K562 (cell line): ENCODE data around the gene C2orf42. TPM values are rescaled to one million over a fixed set of nuclear protein-coding genes. Genes with fewer than 3 reads are reported as not detected.
"Not testable (repeated sequence)": the region's sequence is repeated elsewhere in the genome, so short reads cannot be mapped to it uniquely, and the experiment has no call there.

Experiments used
- ATAC-seq: fragments of 200-7000 bp; cut with Tn5 transposase; 3 replicates; pipeline ENCODE4 v1.9.1; 2020; ENCODE audit warnings: moderate library complexity
- BruUV-seq: library from RNA; stranded (reverse); fragments of 400-500 nt; replicated peaks from 2 replicates; lab custom pipeline; 2021; lab: Mats Ljungman, UMichigan
- CTCF ChIA-PET: fragments of 300-600 bp; formaldehyde crosslinking; extraction: SDS; loops from one replicate; lab custom pipeline; 2021; ENCODE audit warnings: low intra/inter-chr PET ratio; lab: Yijun Ruan, JAX
- POLR2A ChIA-PET: fragments of 300-600, 350-650 bp; sonication (Branson Sonifier 250); formaldehyde crosslinking; extraction: SDS; loops from one replicate; lab custom pipeline; 2021; ENCODE audit warnings: antibody characterized with exemption, inconsistent platforms; lab: Yijun Ruan, JAX
- DNase-seq, 4 experiments: peaks; one replicate each; pipeline versions ENCODE4 v3.0.0 to v3.0.0-alpha.2; 2011 to 2018; ENCODE audit warnings: low spot score in 3 of 4, mixed read lengths in 3 of 4; ENCODE audit errors: extremely low read depth in 1 of 4
- FAIRE-seq: peaks from 2 replicates; lab custom pipeline; 2011; peaks lifted over from hg19 to GRCh38; lab: Jason Lieb, UNC
- H2AFZ ChIP-seq: 2 replicates; pipeline ENCODE4 v1.6.0; 2011; ENCODE audit warnings: low read depth, low read length, control low read depth, inconsistent platforms
- H3K27ac ChIP-seq: fragments of 200-600 bp; 3 replicates; pipeline ENCODE4 v1.8.0; 2011; ENCODE audit warnings: low read depth, mild to moderate bottlenecking, control low read depth, inconsistent platforms, low read length, moderate library complexity, mixed read lengths; ENCODE audit errors: extremely low read depth
- H3K27me3 ChIP-seq, 2 experiments: fragments of 300-600 bp in 1 of 2; 2 replicates in 1 of 2; 3 replicates in 1 of 2; pipeline versions ENCODE4 v1.6.0 to v1.8.0; 2011; ENCODE audit warnings: inconsistent platforms in 2 of 2, low read length in 2 of 2, mild to moderate bottlenecking in 1 of 2, mixed read lengths in 1 of 2, moderate library complexity in 1 of 2; ENCODE audit not compliant: control insufficient read depth in 2 of 2, insufficient read depth in 2 of 2
- H3K36me3 ChIP-seq: fragments of 300-600 bp; 3 replicates; pipeline ENCODE4 v1.8.0; 2011; ENCODE audit warnings: mild to moderate bottlenecking, low read length, inconsistent platforms; ENCODE audit not compliant: control insufficient read depth, insufficient read depth
- H3K4me1 ChIP-seq, 2 experiments: fragments of 200-600 bp in 1 of 2; replicated peaks in 1 of 2; 2 replicates in 1 of 2; 3 replicates in 1 of 2; pipeline versions ENCODE4 v1.5.1 to v1.8.0; 2011; ENCODE audit warnings: inconsistent platforms in 2 of 2, low read length in 2 of 2, mild to moderate bottlenecking in 1 of 2, mixed read lengths in 1 of 2, moderate library complexity in 1 of 2; ENCODE audit not compliant: control insufficient read depth in 2 of 2, insufficient read depth in 2 of 2
- H3K4me2 ChIP-seq: 2 replicates; pipeline ENCODE4 v1.6.1; 2011; ENCODE audit warnings: low read length, control low read depth, inconsistent platforms, mixed read lengths; ENCODE audit not compliant: insufficient read depth
- H3K4me3 ChIP-seq: fragments of 200-600 bp; sonication (generic), shearing (Covaris generic); 2 replicates; pipeline ENCODE4 v1.5.1; 2016; ENCODE audit warnings: control low read depth, inconsistent platforms
- H3K79me2 ChIP-seq: fragments of 200-600 bp; 3 replicates; pipeline ENCODE4 v1.8.0; 2011; ENCODE audit warnings: low read length, inconsistent platforms; ENCODE audit not compliant: control insufficient read depth, insufficient read depth
- H3K9ac ChIP-seq, 2 experiments: 2 replicates each; pipeline versions ENCODE4 v1.6.0 to v1.6.1; 2011; ENCODE audit warnings: low read depth in 2 of 2, low read length in 2 of 2, control low read depth in 1 of 2, inconsistent platforms in 1 of 2, mild to moderate bottlenecking in 1 of 2, mixed read lengths in 1 of 2; ENCODE audit not compliant: insufficient read depth in 1 of 2
- H3K9me1 ChIP-seq: one replicate; pipeline ENCODE4 v1.6.0; 2011; ENCODE audit warnings: inconsistent platforms, mild to moderate bottlenecking, low read length, moderate library complexity; ENCODE audit not compliant: control insufficient read depth, insufficient read depth
- H3K9me3 ChIP-seq: replicated peaks from 2 replicates; pipeline ENCODE4 v1.5.1; 2011; ENCODE audit warnings: low read depth, low read length, inconsistent platforms; ENCODE audit not compliant: control insufficient read depth, insufficient read depth
- H4K20me1 ChIP-seq: replicated peaks from 2 replicates; pipeline ENCODE4 v1.6.1; 2011; ENCODE audit warnings: low read length, inconsistent platforms, mixed read lengths; ENCODE audit not compliant: control insufficient read depth, insufficient read depth
- BACH1 ChIP-seq: fragments of 200-800 bp; sonication (Bioruptor generic); IDR thresholded peaks from 2 replicates; pipeline ENCODE4 v1.6.1; 2016; ENCODE audit warnings: missing genetic modification characterization, missing compliant biosample characterization
- CBX3 ChIP-seq, 2 experiments: IDR thresholded peaks; 1 replicate in 1 of 2; 2 replicates in 1 of 2; pipeline ENCODE4 v1.6.1; 2012; ENCODE audit warnings: inconsistent platforms in 2 of 2, low read length in 2 of 2, borderline replicate concordance in 1 of 2, control low read depth in 1 of 2
- CEBPB ChIP-seq: fragments of 450-650 bp; IDR thresholded peaks from 2 replicates; pipeline ENCODE4 v1.6.1; 2016; ENCODE audit warnings: missing genetic modification characterization, missing compliant biosample characterization
- HINFP ChIP-seq: fragments of 450-650 bp; conservative IDR thresholded peaks from 2 replicates; pipeline ENCODE4 v1.6.1; 2016; ENCODE audit warnings: missing genetic modification characterization, low read depth, mild to moderate bottlenecking, control low read depth, missing compliant biosample characterization
- MAX ChIP-seq: sonication (generic); formaldehyde crosslinking; IDR thresholded peaks from 2 replicates; pipeline ENCODE4 v1.9.0; 2022; ENCODE audit warnings: mild to moderate bottlenecking, missing genetic modification reagents
- RBM34 ChIP-seq: fragments of 200-400 bp; formaldehyde crosslinking; IDR thresholded peaks from 2 replicates; pipeline ENCODE4 v1.6.1; 2018; ENCODE audit warnings: low read length, borderline replicate concordance; ENCODE audit not compliant: insufficient read depth
- SMARCA4 ChIP-seq: fragments of 450-650 bp; IDR thresholded peaks from 2 replicates; pipeline ENCODE4 v1.6.1; 2016
- ZEB2 ChIP-seq: fragments of 450-650 bp; IDR thresholded peaks from 2 replicates; pipeline ENCODE4 v1.6.1; 2016
- ZNF121 ChIP-seq: sonication (generic); formaldehyde crosslinking; conservative IDR thresholded peaks from 2 replicates; pipeline ENCODE4 v1.8.0; 2022; ENCODE audit warnings: missing genetic modification reagents
- ZNF436 ChIP-seq: fragments of 250-450, 450-650 bp; sonication (Bioruptor Pico); formaldehyde crosslinking; IDR thresholded peaks from 2 replicates; pipeline ENCODE4 v1.7.0; 2020; ENCODE audit warnings: mild to moderate bottlenecking
- ZNF444 ChIP-seq: fragments of 250-450 bp; sonication (Bioruptor Pico); IDR thresholded peaks from 2 replicates; pipeline ENCODE4 v1.4.0; 2020; ENCODE audit warnings: mild to moderate bottlenecking, moderate library complexity
- ZNF583 ChIP-seq: fragments of 250-450 bp; sonication (Bioruptor Pico); IDR thresholded peaks from 2 replicates; pipeline ENCODE4 v1.4.0; 2020
- WGBS: fragments of 100-300 bp; shearing (Covaris generic); methylation state at CpG from one replicate; pipeline ENCODE4 v1.1.6; 2016; ENCODE audit warnings: low coverage, mixed read lengths; ENCODE audit not compliant: insufficient coverage; ENCODE audit errors: missing lambda C conversion rate; 5-methylcytosine and 5-hydroxymethylcytosine counted together
- in situ Hi-C: fragments of 300-500 bp; cut with MboI; formaldehyde crosslinking; loops from 4 replicates; pipeline ENCODE4 v1.15.0; 2018; ENCODE audit warnings: inconsistent platforms, mixed read lengths
- intact Hi-C: fragments of 100-400 bp; cut with micrococcal nuclease; formaldehyde crosslinking; loops from 2 replicates; pipeline ENCODE4 v1.14.2; 2022
- polyA plus RNA-seq, 8 experiments: library from polyadenylated mRNA; depleted of rRNA in 4 of 8; stranded (reverse) in 5 of 8; unstranded in 3 of 8; fragments of >200 nt; fragmentation: Nextera tagmentation in 2 of 8; fragmentation: Illumina TruSeq in 1 of 8; extraction: Ambion mirVana in 2 of 8; extraction: Trizol in 1 of 8; gene quantifications; 2 replicates each; pipeline versions ENCODE4 v1.2.1 to v1.2.3, GENCODE V29; 2011 to 2014; ENCODE audit warnings: inconsistent platforms in 1 of 8, missing spikeins in 1 of 8
- total RNA-seq, 7 experiments: library from RNA; depleted of rRNA in 6 of 7; stranded (reverse); fragments of >200 nt in 6 of 7; fragmentation: Illumina TruSeq in 2 of 7; extraction: Trizol in 2 of 7; gene quantifications; 2 replicates each; pipeline versions ENCODE4 v1.2.1 to v1.2.3, GENCODE V29; 2011 to 2021; ENCODE audit warnings: low replicate concordance in 1 of 7
- TF ChIP-seq, protein P1 (sequence below): fragments of 250-450 bp; sonication (Bioruptor Pico); IDR thresholded peaks from 2 replicates; pipeline ENCODE4 v1.4.0; 2020; ENCODE audit warnings: mild to moderate bottlenecking, moderate library complexity, borderline replicate concordance

C2orf42 gene
- total and polyA plus RNA-seq, 9 of the 15 experiments (the other 6 are each of a cell fraction or from before 2014, with no cell fraction given), result 4.6 to 10.9 (median 7.5) TPM

GRCh38 chr2:70187170-70187569 lies 3.6 kb downstream of the C2orf42 start:
- H4K20me1 ChIP-seq, H3K27ac ChIP-seq, intact Hi-C loops, H3K4me2 ChIP-seq, CTCF ChIA-PET, H3K9me1 ChIP-seq, POLR2A ChIA-PET, ATAC-seq, in situ Hi-C loops, H3K9ac ChIP-seq, FAIRE-seq, H3K36me3 ChIP-seq, H3K9me3 ChIP-seq, H2AFZ ChIP-seq, H3K79me2 ChIP-seq, H3K4me1 ChIP-seq, H3K4me3 ChIP-seq, BruUV-seq, H3K27me3 ChIP-seq: not testable (repeated sequence)
- TF ChIP-seq CEBPB (tag), result peak; percentile 49
- DNase-seq, result peak in 1 of 4 experiments; percentile 2
- 94% methylated on average over 9 of the region's 9 CpGs for WGBS

GRCh38 chr2:70182689-70183088 lies 8.1 kb downstream of the C2orf42 start:
- ATAC-seq, result no peak
- H3K79me2 ChIP-seq, result no peaks in the 10 kb centered on the region
- WGBS, result 66% methylated on average over 4 of the region's 4 CpGs
- no peaks in the 10 kb centered on the region for H3K9me1 ChIP-seq
- FAIRE-seq, result peak; percentile 67
- ChIA-PET CTCF (no interaction called here), POLR2A (interaction anchor here (3.1 kb wide), 1 partner anchor 8 kb away, joined by 15 read pairs; the partner anchor contains the start of gene C2orf42)
- no peak overlapping the region for H3K27ac ChIP-seq
- no peaks in the 10 kb centered on the region for H3K27me3 ChIP-seq
- H2AFZ ChIP-seq, result no peak overlapping the region
- intact Hi-C loops (no loop called here), in situ Hi-C loops (no loop called here)
- no peaks in the 10 kb centered on the region for H4K20me1 ChIP-seq
- no peak overlapping the region for H3K4me3 ChIP-seq
- H3K4me1 ChIP-seq, result no peaks in the 10 kb centered on the region
- no peak for DNase-seq
- H3K9me3 ChIP-seq, result no peaks in the 10 kb centered on the region
- no peak overlapping the region for H3K9ac ChIP-seq
- H3K36me3 ChIP-seq, result peaks cover 26% of the 10 kb centered on the region; the same call in 2 of the 3 replicates
- BruUV-seq, result no TSS peak
- no peak overlapping the region for H3K4me2 ChIP-seq
- TF ChIP-seq ZNF583 (CRISPR knock-in tag), result no peak
- TF ChIP-seq ZNF444 (CRISPR knock-in tag), result no peak
- no peak for TF ChIP-seq ZNF121 (CRISPR knock-in tag)
- no peak for TF ChIP-seq BACH1 (tag)
- no peak for TF ChIP-seq ZNF436 (CRISPR knock-in tag)
- TF ChIP-seq SMARCA4, result no peak
- TF ChIP-seq, protein P1, sequence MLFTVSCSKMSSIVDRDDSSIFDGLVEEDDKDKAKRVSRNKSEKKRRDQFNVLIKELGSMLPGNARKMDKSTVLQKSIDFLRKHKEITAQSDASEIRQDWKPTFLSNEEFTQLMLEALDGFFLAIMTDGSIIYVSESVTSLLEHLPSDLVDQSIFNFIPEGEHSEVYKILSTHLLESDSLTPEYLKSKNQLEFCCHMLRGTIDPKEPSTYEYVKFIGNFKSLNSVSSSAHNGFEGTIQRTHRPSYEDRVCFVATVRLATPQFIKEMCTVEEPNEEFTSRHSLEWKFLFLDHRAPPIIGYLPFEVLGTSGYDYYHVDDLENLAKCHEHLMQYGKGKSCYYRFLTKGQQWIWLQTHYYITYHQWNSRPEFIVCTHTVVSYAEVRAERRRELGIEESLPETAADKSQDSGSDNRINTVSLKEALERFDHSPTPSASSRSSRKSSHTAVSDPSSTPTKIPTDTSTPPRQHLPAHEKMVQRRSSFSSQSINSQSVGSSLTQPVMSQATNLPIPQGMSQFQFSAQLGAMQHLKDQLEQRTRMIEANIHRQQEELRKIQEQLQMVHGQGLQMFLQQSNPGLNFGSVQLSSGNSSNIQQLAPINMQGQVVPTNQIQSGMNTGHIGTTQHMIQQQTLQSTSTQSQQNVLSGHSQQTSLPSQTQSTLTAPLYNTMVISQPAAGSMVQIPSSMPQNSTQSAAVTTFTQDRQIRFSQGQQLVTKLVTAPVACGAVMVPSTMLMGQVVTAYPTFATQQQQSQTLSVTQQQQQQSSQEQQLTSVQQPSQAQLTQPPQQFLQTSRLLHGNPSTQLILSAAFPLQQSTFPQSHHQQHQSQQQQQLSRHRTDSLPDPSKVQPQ, result no peak
- no peak for TF ChIP-seq CBX3 (IDR thresholded peaks at IDR 0.05; ENCODE audit: borderline replicate concordance in 1 of 2, low read length in 2 of 2)
- no peak for TF ChIP-seq HINFP (tag)
- TF ChIP-seq ZEB2, result no peak
- no peak for TF ChIP-seq RBM34
- no peak for TF ChIP-seq MAX
